Raji (cell line): Measurements from ENCODE around the gene SLC5A8.

Experiments used
- POLR2A ChIP-seq: IDR thresholded peaks from 2 replicates; pipeline ENCODE4 v1.6.1; 2011; ENCODE audit warnings: low read depth, low read length, control low read depth; ENCODE audit not compliant: insufficient read depth

Gene SLC5A8

DNA sequence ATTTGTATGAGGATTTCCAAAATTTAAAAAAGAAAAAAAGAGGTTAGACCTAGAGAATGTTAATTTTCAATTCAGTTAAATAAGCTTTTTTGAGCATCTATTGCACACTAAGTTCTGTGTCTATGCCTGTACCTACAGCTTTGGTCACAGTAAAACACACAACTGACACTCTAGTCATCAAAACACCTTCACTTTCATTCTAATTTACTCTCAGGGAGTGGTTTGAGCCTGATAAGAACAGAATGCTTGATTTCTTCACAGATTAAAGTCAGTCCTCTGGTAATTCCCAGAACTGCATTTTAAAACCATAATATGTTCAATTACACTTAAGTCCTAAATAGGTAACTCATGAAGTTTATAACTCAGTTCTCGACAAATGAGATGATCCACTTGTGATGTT is 9.2 kb downstream of the SLC5A8 start:
- TF ChIP-seq POLR2A = no peak

DNA sequence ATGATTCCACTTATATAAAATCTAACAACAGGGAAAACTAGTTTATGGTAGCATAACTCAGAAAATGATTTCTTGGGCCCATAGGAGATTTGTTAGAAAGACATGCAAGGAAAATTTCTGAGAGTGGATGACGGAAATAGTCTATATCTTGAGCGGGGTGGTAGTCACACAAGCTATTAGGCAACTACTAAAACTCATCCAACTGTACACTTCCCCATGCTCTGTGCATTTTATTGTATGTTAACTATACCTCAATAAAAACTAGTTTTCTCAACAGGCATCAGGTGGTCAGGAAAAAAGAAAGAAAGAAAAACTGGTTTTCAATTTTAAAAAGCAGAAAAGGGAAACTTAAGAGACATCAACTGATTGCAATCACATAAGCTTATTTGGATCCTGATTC is 9.9 kb downstream of the SLC5A8 start:
- TF ChIP-seq POLR2A = no peak

DNA sequence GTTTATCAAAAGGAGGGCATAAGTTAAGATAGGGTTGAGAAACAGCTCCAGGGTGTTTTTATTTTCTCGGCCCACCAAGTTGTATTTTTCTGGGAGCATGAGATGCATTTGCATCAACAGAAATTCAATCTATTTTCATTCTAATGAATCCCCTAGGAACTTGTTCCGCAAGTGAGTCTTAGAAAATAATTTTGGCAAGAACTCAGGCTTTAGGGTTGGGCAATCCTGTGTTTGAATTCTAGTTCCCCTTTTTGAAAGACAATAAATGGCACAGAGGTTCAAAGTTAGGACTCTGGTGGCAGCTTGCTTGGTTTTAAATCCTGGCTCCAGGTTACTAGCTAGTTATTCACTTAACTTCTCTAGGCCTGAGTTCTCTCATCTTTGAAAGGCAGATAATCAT is 23.7 kb downstream of the SLC5A8 start:
- TF ChIP-seq POLR2A = no peak

DNA sequence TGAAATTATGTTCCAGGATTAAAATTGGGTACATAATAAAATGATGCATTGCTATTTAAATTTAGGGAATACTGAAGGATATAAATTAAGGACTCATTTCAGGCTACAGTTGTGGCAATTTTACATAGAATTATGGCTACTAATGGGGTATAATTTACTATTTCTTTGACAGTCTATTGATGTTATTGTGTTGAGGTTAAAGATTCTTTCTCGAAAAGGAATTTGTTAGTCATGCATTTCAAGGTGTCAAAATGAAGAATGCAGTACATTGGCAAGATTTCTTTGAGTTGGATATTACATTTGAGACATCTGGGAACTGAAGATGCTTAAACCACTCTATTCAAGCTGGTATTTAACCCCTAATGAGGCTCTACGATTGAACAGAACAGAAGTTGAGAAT is 28.3 kb downstream of the SLC5A8 start:
- TF ChIP-seq POLR2A = no peak

DNA sequence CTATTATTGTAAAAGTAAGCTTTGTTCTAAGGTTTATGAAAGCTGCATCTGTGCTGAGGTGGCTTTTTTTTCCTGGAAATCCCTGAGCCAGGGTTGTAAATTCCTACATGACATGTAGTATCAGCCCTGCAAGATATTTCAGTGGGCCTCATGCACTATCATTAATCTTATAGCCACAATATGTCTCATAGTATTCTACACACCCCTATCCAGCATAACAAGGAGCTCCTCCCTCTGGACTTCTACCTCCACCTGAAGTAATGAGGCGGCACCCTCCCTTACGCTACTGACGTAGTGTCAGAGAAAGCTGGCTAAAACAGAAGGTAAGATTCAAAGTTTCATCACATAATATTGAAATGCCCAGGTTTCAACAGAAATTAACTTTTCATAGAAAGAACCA is 35.5 kb downstream of the SLC5A8 start:
- no peak for TF ChIP-seq POLR2A

DNA sequence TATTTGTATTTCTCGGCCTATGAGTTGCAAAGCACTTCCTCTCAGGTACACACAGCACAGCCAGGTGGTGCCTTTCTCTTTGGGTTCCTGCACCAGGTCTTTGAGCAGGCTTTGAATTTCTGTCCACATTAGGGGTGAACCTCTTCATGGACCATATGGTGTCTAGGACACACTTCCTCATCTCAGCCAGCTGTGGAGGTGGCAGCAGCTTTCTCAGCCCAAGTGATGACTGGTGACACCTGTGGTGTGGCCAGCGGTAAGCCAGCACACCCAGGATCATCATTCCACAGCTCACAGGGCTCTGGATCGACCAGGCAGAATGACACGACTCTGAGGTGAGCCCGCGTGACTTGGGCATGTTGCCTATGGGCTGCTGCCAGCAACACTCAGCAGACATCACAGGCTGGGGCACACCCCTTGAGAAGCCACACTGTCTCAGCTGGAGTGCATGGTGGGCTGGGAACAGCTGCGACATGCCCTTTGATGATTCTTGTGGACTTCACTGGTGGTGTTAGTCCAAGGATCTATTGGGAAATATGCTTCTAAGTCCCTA is 36.8 kb downstream of the SLC5A8 start:
- TF ChIP-seq POLR2A = no peak

DNA sequence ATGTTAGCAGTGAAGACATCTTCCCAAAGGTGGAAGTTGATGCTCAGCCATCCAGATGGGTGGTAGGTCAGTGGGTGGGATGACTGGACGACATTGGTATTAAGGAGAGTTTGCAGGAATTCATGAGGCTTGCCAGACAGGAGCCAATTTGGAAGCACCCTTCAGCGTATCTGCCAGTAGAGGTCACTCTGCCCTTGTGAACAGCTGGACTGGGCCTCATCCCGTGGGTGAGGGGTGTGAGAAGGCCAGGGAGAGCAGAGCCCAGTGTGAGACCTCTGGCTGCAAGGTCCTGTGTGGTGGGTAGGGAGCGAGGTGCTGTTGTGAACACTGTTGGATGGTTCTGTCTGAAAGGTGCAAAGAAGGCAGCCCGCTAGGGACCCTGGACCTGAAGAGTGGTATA is 37.7 kb downstream of the SLC5A8 start:
- no peak for TF ChIP-seq POLR2A

DNA sequence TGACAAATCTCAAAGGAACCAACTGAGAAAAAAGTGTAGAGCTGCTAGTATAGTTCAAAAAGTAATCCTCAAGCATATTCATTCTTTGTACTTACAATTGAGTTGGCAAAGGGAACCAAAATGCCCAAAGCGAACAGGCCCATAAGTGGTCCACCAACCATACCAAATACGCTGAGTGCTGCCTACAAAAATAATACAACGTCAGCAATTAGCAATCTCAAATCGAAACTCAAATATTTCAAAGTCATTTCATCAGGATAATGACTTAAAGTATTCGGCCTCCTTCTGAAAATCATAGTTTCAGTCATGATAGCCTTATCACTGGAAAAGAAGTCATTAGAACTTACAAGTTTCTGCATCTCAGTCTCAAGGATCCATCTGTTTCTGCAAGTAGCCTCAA is 42.0 kb downstream of the SLC5A8 start:
- no peak for TF ChIP-seq POLR2A

DNA sequence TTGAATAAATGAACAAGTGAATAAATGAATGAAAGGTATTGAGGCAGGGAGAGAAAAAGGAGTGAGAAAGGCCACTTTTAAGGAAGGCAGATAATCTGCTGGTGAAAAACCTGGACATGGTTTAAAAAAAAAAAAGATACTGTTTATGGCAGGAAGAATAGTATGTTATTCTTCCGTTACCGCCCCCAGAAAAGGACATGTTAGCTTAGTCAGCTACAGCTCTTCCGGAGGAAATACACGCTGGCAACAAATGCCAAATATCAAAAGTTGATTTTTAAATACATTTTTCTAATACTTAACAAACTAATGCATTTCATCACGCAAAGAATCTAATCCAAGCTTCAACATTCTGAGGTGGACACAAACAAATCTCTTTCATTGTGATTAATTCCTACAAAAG is 43.2 kb downstream of the SLC5A8 start:
- TF ChIP-seq POLR2A = no peak

DNA sequence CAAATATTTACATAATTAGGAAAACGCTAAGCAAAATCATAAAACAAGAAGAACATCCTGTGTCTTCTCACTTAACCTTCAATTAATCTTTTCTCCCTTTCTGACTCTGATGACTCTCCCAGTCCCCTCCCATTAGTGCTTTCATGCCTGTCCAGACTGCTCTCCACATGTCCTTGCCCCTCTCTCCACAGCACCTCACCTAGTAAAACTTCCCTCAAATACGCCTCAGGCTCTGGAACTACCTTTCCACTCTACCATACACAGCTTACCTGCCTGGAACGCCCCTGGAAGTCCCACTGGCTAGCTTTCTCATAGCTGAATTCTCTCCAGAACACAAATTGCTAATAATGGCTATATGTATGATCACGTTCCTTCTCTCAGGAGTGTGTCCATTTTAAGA is 44.7 kb downstream of the SLC5A8 start:
- TF ChIP-seq POLR2A = no peak

DNA sequence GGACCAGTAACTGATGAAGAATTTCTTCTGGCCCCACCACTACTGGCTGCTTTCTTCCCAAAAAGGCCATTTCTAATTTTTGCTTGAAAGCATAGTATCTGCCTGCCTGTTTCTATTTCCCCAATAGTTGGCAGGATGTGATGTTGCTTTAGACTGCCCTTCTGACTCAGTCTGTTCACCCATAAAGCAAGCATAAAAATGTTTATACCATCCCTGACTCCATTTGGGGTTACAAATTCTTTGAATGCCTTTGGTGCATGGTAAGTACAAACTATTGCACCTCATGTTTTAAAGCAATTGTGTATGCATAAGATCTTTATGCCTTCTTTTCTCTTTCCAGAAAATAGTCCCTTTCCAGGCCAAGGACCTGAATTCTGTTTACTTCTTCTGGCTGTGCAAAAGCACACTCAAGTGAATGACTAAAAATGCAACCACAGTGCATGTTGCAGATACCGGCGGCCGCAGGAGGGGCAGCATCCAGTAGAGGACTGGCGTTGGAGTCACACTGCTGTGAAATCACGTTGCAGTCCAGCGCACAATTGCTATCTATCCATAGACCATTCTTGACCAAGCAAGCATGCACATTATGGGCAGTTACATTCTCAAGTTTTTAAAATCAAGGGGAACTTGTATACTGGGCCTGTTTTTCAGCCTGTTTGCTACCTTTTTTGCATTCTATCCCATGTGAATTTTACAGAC is 82.4 kb downstream of the SLC5A8 start:
- TF ChIP-seq POLR2A = no peak

DNA sequence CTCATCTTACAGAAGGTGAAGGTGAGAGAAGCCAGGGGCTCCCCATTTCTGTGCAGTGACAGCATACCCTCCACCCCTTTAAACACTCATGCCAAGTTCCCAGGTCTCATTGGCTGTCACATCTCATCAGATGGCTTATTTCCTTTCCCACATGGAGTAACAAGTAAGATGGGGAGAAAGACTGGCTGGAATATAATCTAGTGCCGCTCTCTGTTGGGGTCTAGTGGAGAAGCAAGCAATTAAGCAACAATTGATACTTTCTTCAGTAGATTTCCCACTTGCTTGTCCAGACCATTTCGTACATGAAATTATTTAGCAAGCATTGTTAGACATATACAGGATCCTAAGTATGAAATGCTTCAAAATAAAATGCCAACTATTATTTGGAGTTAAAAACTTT is 92.2 kb downstream of the SLC5A8 start:
- no peak for TF ChIP-seq POLR2A

DNA sequence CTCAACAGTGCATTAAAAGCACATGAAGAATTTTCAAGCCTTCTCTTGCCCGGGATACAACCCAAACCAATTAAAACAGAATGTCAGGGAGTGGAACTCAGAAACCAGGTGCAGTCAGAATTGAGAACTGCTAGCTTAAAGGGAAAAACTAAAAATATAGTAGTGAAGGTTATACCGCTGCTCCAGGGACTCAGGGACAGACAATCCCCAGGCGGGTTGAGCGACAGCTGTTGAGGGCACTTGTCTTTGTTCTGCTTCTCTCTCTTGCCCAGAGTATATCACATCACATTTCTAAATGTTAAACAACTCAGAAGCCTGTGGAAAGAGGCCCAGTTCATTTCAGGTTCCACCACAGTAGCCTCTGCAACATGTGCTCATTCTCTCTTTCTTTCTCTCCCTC is 93.1 kb downstream of the SLC5A8 start:
- no peak for TF ChIP-seq POLR2A

DNA sequence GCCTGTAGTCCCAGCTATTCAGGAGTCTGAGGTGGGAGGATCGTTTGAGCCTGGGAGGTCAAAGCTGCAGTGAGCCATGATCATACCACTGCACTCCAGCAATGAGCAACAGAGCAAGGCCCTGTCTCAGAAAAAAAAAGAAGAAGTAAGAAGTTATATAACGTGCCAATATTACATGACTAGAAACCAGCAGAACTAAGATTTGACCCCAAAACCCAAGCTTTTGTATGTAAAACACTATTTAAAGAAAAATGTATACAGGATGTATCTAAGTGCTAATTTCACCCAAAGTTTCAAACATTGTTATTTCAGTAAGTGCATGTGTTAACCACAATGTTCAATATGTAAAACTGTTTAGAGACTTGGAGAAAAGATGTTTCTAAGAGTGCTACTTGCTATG is 94.7 kb downstream of the SLC5A8 start:
- no peak for TF ChIP-seq POLR2A

DNA sequence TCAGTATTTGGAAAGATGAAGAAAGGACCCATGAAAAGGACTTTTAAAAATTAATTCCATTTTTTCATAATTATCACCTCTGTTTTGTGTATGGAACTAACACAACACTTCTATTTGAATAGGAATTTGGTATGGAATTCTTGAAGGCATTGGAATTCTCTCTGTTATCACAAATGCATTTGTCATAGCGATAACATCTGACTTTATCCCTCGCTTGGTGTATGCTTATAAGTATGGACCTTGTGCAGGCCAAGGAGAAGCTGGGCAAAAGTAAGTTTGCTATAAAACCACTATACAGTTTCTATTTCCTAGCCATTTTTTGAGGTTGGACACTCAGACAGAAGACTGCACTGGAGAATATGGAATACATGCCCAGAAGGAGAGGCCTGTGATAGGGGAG is 98.6 kb downstream of the SLC5A8 start:
- TF ChIP-seq POLR2A = no peak

DNA sequence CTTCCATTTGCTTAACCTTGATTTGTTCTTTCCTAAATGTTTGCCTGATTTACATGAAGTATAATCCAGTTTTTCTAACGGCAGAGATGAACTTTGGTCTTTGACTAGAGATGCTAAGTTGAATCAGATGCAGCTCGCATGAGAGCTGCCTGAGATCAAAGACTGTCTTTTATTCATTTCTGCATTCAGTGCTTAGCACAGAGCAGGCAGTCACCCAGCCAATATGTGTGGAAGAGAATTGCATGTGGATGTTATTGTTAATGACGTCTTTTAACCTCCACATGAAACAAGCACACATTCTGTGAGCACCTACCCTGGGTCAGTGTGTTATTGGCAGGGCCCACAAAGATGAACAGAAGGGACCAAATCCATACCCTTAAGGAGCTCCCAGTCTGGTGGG is 99.2 kb downstream of the SLC5A8 start:
- no peak for TF ChIP-seq POLR2A

DNA sequence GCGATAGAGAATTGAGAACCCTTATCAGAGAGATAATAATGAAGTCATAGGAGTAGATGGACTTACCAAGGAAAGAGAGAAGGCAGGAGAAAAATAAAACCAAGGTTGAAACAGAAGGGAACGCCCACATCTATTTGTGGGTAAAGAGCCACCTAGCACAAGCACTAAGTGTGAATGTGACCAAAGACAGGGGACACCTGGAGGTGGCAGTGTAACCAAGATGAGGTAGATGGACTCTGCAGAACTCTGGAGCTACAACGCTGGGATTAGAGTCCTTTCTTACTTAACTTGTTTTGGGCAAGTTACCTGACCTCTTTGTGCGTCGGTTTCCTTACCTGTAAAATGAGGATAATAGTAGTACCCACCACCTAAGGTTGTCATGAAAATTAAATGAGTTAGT is 101.9 kb downstream of the SLC5A8 start:
- no peak for TF ChIP-seq POLR2A
